GM19467 (cell line): ENCODE data around the gene FSIP1.
"Not testable (repeated sequence)": the region's sequence is repeated elsewhere in the genome, so short reads cannot be mapped to it uniquely, and the experiment has no call there.

Experiments used
- ATAC-seq: cut with Tn5 transposase; IDR thresholded peaks from one replicate; pipeline ENCODE4 v1.9.1; 2021; ENCODE audit warnings: mild to moderate bottlenecking, moderate library complexity; ENCODE audit not compliant: unreplicated experiment

The FSIP1 gene

DNA sequence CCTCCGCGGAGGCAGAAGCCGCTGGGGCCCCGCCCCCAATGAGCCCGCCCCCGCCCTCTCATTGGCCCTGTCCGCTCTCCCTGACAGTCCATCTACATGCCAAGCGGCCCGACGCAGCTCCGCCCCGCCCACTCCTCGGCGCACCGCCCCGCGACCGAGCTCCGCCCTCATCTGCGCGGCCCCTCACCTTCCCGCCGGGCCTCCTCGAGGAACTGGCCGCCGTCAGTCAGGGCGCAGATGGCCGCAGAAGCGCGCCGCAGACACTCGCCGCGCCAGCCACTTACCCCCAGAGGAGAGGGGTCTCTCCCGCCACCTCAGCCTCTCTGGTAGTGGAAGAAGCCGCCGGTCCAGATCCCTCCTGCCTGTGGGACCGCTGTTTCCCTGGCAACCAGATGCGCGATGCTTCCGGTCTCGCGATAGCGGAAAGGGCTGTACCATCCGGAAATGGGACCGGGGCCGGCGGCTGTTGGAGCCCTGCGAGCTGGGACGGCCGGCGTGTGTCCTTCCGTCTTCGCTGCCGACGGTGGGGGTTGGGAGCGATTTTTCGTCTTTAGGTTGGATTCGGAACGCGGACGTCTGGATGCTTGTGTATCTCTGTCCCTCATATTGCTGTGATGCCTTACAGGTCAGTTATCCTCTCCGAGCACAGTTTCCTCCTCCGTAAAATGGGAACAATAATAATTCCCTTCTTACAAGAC, at the start of gene FSIP1:
FSIP1 (minus strand) TSS at position 401 of the 698 bp plus-strand sequence. CDS start 6,317 bp downstream, outside the sequence.
- peak; percentile 98 for ATAC-seq

DNA sequence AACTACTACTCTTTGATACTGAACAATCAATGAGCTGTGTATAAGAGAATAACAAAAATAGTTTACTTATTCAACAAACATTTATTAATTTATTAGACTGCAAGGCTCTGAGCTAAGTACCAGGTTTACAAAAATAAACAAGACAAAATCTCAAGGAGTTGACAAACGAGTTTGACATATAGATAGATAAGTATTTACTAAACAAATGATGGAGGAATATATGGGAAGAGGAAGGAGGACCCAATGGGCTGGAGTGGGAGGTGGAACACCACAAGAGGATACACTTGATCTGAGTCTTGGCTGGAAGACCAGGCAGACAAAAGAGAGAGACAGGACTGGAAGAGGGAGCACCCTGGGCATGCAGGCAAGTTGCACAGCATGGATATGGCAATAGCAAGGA, 47.5 kb upstream of the FSIP1 start:
- no peak for ATAC-seq

GRCh38 chr15:39828374-39828931, 45.8 kb upstream of the FSIP1 start:
- no peak for ATAC-seq

DNA sequence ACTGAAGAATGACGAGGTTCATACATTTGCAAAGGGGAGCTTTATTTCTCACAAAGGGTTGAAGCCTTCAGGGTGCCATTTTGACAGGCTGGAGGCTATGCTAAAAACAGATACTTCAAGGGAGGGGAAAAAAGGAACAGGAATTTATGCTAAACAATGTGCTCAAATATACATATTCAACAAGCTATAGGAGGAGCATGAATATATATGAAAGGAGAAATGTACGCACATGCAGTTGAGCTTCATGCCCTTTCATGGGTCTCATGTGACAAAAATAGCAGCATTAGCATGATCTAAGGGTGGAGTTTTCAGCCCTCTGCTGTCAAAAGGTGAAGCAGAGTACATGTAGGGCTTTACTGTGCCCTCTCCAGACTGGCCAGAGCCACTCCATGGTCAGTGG, 44.3 kb upstream of the FSIP1 start:
- ATAC-seq = no peak

GRCh38 chr15:39823634-39824033, 41.0 kb upstream of the FSIP1 start:
- ATAC-seq = no peak

GRCh38 chr15:39820050-39820602, 37.5 kb upstream of the FSIP1 start:
- ATAC-seq = no peak

DNA sequence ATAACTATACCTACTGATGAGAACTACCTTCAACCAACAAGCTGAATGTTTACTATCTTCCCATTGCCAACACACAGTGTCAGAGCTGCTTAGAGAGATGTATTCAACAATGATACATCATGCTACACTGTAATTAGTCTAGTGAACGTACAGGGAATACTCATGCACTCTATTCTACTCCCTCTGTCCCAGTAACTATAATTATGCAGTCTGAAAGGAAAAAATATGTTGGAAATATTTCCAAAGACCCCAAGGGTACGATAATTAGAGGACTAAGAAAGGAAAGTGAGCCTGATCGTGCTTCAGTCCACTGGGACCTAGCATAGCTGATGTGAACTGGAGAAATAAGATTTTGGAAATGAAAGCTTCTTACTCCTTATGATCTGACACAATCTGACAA, 36.9 kb upstream of the FSIP1 start:
- no peak for ATAC-seq

DNA sequence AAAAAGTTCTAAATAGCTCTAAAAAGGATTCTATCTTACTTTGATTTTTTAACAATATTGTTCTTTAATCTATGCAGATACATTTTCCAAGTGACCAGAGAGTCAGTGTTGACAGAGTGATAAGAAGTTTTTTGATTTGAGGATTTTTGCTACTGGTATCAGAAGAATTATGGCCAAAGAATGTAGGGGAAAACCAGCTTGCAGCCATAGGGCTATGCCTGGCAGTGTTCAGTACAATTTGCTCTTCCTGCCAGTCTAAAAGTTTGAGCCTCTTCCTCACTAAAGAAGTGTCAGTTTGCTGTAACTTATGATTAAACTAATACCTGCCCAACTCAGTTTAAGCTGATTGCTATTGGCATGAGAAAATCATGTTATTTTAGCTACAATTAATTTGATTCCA, 35.3 kb upstream of the FSIP1 start:
- no peak for ATAC-seq

- ATAC-seq = no peak
Measured at GRCh38 chr15:39814489-39814888, 31.8 kb upstream of the FSIP1 start.

DNA sequence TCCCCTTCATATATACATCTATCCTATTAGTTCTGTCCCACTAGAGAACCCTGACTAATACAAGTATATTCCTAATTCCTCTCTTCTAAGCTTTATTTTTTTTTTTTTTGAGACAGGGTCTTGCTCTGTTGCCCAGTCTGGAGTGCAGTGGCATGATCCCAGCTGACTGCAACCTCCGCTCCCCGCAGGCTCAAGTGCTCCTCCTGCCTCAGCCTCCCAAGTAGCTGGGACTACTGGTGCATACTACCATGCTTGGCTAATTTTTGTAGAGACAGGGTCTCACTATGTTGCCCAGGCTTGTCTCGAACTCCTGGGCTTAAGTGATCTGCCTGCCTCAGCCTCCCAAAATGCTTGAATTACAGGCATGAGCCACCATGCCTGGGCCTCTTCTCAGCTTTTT, 30.0 kb upstream of the FSIP1 start:
- not testable (repeated sequence) for ATAC-seq

DNA sequence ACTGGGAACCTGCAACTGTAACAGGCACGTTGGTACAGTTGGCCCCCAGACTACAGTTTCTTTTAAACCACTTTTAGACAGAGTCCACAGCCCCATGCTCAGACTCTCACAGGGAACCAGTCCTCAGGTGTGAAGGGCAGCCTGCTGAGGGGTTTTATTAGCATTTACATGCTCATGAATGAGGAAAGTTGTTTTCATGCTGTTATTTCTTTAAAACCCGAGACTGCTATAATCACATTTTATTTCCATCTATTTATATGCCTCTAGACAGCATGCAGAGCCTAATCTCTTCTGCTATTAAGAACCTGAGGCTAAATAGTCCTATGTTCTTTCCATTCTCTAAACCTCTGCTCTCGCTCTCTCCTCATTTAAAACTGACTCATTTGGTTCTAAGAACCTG, 26.3 kb upstream of the FSIP1 start:
- no peak for ATAC-seq

DNA sequence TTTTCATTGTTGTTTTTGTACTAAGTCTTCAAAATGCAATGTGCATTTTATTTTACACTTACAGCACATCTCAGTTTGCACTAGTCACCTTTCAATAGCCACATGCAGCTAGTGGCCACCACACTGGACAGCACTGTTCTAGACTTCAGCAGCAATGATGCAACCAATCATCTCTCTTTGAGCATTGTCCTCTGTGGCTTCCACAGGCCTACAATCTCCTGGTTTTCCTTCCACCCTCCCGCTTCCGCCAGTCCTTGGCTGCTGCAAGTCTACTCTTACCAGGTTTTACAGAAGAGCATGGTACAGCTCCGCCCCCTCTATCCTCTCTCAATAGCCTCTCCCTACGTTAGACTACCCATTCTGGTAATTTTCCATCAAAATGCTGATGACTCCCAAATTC, 25.1 kb upstream of the FSIP1 start:
- no peak for ATAC-seq

DNA sequence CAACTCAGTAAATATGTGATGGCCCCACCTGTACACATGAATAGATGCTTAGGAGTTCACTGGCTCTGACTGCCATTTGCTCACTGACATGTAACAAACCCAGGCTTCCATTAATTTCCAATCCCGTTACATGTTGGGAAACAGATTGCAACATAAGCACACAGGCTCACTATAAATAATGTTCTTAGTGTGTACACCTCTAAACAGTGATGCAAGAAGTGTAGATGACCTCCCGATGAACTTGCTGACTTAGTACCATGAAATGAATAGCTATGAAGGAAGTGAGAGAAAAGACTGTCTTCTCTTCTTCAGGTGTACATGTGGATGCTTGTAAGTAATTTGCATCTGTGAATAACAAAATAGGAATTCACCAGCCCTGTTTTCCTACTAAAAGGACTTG, 21.4 kb upstream of the FSIP1 start:
- no peak for ATAC-seq

DNA sequence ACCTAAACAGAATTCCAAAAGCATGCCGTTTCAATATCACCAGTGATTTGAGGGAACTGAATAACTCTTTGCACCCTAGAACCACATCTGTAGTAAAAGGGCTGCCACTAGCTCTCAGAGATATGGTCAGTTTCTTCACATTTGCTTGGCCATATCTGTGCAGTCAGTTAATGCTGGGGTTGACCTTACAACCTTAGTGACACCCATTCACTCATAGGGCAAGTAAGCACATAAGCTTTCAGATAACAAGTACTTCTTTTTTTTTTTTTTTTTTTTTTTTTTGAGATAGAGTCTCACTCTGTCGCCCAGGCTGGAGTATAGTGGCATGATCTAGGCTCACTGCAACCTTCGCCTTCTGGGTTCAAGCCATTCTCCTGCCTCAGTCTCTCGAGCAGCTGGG, 20.4 kb upstream of the FSIP1 start:
- ATAC-seq = no peak

- ATAC-seq = no peak
Measured at GRCh38 chr15:39801641-39802309, 19.1 kb upstream of the FSIP1 start.

DNA sequence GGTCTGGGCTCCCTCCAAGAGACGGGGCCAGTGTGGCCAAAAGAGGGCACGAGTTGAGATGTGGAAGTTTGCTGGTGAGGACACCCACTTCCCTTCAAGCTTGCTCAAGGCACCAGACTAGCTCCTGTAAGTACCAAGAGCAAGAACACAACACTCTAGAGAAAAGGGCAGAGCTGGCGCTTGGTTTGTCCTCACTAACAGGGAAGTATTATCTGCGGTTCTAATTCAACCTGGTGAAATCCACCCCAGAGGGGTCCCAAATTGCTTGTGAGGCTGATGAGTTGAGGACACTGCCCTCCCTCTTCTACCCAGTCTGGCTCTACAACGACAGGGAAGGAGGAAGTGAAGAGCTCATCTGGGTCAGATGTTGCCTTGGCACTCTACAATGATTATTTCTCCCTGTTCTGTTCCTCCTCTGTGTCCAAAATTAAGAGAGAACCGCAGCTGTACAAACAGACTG, 16.9 kb upstream of the FSIP1 start:
- ATAC-seq = no peak

DNA sequence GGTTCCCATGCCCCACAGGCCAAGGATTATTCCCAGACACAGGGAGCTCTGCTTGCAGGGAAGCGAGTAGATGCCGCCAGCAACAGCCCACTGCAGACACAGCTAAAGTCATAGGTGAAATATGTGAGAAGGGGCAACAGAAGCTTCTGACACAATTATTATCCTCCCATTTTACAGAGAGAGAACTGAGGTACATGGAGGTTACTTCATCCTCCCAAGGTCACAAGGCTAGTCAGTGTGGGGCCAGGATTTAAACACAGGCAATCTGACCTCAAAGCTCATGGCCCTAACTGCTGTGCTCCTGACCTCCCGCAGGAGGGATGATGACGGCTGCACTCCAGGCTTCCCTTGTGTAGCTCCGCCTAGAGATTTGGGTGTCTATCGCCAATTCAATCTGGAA, 15.7 kb upstream of the FSIP1 start:
- no peak for ATAC-seq

DNA sequence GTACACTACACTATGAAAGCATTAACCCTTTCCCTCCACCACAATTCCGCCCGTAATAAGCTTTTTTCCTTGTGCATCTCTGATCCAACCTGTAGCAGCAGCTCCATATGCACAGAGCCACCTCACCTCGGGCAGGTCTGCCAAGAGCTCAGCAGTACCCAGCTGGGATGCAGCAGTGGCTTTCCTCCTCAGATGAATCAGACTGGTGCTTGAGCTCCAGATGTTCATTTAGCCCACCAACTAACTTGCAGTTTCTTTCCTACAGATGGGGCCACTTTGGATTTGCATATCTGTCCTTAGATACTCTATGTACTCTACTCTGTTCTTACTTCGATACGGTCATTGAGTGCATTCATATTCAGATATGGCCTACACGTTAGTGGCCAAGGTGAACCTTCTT, 14.8 kb upstream of the FSIP1 start:
- no peak for ATAC-seq

GRCh38 chr15:39796601-39797000, 14.0 kb upstream of the FSIP1 start:
- ATAC-seq = no peak

- no peak for ATAC-seq
Measured at GRCh38 chr15:39795486-39795885, 12.8 kb upstream of the FSIP1 start.

DNA sequence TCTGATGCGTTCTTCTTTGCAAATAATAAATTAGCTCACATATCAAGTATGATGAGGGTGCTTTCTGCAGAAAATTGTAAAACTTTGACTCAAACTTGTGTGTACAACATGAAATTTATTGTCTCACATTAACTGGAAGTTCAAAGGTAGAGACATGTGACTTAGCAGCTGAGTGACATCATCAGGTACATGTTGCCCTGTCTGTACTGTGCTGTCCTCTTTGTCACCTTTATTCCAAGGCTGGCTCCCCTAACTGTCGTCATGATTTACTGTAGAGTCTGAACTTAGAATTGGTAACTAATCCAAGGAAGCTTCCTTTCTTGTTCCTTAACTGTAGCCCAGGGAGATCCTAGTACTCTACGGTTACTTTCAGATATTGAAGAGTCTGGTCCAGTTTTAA, 12.3 kb upstream of the FSIP1 start:
- no peak for ATAC-seq

DNA sequence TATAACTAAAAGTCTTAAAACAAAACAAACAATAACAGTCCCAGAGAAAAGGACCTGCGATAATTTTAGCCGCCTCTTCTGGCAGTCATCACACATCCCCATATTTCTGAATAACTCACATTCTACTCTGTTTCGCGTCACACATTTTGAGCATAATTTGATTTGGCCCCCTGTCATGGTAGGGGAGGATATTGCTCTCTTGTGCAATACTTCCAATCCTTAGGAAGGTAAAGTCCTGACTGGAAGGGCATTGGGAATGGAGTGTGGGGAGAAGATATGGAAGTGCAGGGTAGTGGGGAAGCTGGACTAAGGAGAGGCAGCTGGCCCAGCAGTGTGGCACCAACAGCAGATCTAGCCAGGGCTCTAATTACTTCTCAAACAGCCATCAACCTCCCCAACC, 11.3 kb upstream of the FSIP1 start:
- ATAC-seq = no peak
